Measurements from ENCODE around the gene AJAP1. TPM values are rescaled to one million over a fixed set of nuclear protein-coding genes. Genes with fewer than 3 reads are reported as not detected.

The AJAP1 gene
- total RNA-seq, 1 experiment from 2014 or later: not detected

DNA sequence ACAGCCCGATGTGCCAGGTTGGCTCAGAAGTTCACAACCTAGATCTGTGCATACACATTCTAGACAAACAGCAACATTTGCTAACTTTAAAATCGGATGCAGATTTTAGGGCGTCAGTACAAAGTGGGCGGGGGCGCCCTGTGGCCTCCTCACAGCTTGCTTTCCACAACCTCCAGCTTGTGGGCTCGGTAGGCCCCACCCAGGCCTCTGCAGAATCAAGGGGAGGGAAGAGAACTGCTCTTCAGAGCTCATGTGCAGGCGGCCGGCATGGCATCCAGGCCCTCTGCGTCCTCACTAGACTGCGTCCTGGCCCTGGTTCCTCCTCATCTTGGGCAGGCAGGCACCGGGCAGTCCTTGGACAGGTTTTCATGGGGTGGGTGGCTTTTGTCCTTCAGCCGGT, 59.3 kb downstream of the AJAP1 start:
- Histone ChIP-seq H3K4me2 (no peak overlapping the region), H3K4me3 (no peak overlapping the region), H3K27ac (no peak overlapping the region), H3F3A (ENCODE audit: insufficient read depth, low read depth) (no peaks in the 10 kb centered on the region), H3K36me3 (ENCODE audit: low read depth) (no peaks in the 10 kb centered on the region), H3K79me2 (ENCODE audit: low read depth) (no peaks in the 10 kb centered on the region), H3K9me3 (ENCODE audit: insufficient read depth, low read depth) (no peaks in the 10 kb centered on the region), H3K9me2 (ENCODE audit: insufficient read depth) (no peaks in the 10 kb centered on the region), H3K27me3 (ENCODE audit: insufficient read depth, low read depth) (peaks cover 26% of the 10 kb centered on the region), H2AFZ (no peak overlapping the region), H3K4me1 (replicated peaks; ENCODE audit: insufficient read depth) (no peaks in the 10 kb centered on the region), H4K20me1 (ENCODE audit: insufficient read depth) (no peaks in the 10 kb centered on the region)
- TF ChIP-seq EZH2 (IDR thresholded peaks at IDR 0.05; ENCODE audit: low read depth): no peak
- TF ChIP-seq, protein P1, sequence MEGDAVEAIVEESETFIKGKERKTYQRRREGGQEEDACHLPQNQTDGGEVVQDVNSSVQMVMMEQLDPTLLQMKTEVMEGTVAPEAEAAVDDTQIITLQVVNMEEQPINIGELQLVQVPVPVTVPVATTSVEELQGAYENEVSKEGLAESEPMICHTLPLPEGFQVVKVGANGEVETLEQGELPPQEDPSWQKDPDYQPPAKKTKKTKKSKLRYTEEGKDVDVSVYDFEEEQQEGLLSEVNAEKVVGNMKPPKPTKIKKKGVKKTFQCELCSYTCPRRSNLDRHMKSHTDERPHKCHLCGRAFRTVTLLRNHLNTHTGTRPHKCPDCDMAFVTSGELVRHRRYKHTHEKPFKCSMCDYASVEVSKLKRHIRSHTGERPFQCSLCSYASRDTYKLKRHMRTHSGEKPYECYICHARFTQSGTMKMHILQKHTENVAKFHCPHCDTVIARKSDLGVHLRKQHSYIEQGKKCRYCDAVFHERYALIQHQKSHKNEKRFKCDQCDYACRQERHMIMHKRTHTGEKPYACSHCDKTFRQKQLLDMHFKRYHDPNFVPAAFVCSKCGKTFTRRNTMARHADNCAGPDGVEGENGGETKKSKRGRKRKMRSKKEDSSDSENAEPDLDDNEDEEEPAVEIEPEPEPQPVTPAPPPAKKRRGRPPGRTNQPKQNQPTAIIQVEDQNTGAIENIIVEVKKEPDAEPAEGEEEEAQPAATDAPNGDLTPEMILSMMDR (conservative IDR thresholded peaks at IDR 0.05): no peak
- ChIA-PET CTCF (no interaction called here), POLR2A (ENCODE audit: unreplicated experiment) (no interaction called here)
- no TSS peak for BruUV-seq (replicated peaks)
- intact Hi-C loops (cut with micrococcal nuclease; ENCODE audit: unreplicated experiment): no loop called here
- DNase-seq: no peak

DNA sequence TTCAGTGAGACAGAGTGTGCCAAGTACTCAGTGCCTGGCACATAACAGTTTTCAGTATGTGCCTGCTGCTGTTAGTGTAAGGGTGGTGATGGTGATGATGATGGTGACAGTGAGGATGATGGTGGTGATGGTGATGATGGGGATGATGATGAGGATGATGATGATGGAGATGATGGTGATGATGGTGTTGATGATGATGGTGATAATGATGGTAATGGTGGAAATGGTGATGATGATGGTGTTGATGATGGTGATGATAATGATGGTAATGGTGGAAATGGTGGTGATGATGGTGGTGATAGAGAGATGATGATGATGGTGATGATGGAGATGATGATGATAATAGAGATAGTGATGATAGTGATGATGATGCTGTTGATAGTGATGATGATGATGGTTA, 62.0 kb downstream of the AJAP1 start:
- Histone ChIP-seq H2AFZ (no peak overlapping the region), H3K4me1 (replicated peaks; ENCODE audit: insufficient read depth) (no peaks in the 10 kb centered on the region), H3K4me3 (no peak overlapping the region), H3F3A (ENCODE audit: insufficient read depth, low read depth) (no peaks in the 10 kb centered on the region), H4K20me1 (ENCODE audit: insufficient read depth) (no peaks in the 10 kb centered on the region), H3K27me3 (ENCODE audit: insufficient read depth, low read depth) (peaks cover 21% of the 10 kb centered on the region; the same call in 1 of the 2 replicates), H3K36me3 (ENCODE audit: low read depth) (no peaks in the 10 kb centered on the region), H3K9me3 (ENCODE audit: insufficient read depth, low read depth) (no peaks in the 10 kb centered on the region), H3K9me2 (ENCODE audit: insufficient read depth) (no peaks in the 10 kb centered on the region), H3K27ac (no peak overlapping the region), H3K79me2 (ENCODE audit: low read depth) (no peaks in the 10 kb centered on the region), H3K4me2 (no peak overlapping the region)
- no TSS peak for BruUV-seq (replicated peaks)
- POLR2A ChIA-PET (ENCODE audit: unreplicated experiment): no interaction called here
- CTCF ChIA-PET: no interaction called here
- intact Hi-C loops (cut with micrococcal nuclease; ENCODE audit: unreplicated experiment): no loop called here
- TF ChIP-seq EZH2 (IDR thresholded peaks at IDR 0.05; ENCODE audit: low read depth): no peak
- TF ChIP-seq, protein P1 (conservative IDR thresholded peaks at IDR 0.05): no peak
- DNase-seq: no peak

DNA sequence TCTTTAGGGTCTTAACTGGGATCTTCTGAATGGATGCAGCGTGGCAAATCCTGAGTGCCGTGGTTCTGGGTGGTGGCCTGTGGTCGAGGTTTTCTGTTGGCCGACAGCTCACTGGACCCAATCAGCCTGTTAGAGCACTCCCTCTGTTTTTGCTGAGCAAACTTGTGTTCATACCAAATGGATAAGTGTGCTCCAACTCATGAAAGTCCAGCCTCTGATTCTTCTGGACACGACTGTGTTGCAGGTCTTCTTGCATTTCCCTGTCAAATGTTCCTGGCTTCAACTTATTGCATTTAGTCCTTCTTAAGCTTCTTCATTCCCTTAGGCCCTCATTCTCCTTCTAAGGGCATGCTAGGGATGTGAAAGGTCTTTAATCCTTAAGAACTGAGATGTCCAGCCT, 63.7 kb downstream of the AJAP1 start:
- Histone ChIP-seq H3K27me3 (ENCODE audit: insufficient read depth, low read depth) (peaks cover 26% of the 10 kb centered on the region; the same call in 1 of the 2 replicates), H3K9me3 (ENCODE audit: insufficient read depth, low read depth) (no peaks in the 10 kb centered on the region), H3F3A (ENCODE audit: insufficient read depth, low read depth) (no peaks in the 10 kb centered on the region), H4K20me1 (ENCODE audit: insufficient read depth) (no peaks in the 10 kb centered on the region), H3K79me2 (ENCODE audit: low read depth) (no peaks in the 10 kb centered on the region), H3K4me3 (no peak overlapping the region), H3K4me1 (replicated peaks; ENCODE audit: insufficient read depth) (no peaks in the 10 kb centered on the region), H2AFZ (no peak overlapping the region), H3K27ac (no peak overlapping the region), H3K36me3 (ENCODE audit: low read depth) (no peaks in the 10 kb centered on the region), H3K4me2 (no peak overlapping the region), H3K9me2 (ENCODE audit: insufficient read depth) (no peaks in the 10 kb centered on the region)
- TF ChIP-seq EZH2 (IDR thresholded peaks at IDR 0.05; ENCODE audit: low read depth): no peak
- TF ChIP-seq, protein P1 (conservative IDR thresholded peaks at IDR 0.05): no peak
- no peak for DNase-seq
- no TSS peak for BruUV-seq (replicated peaks)
- intact Hi-C loops (cut with micrococcal nuclease; ENCODE audit: unreplicated experiment): no loop called here
- CTCF ChIA-PET: no interaction called here
- POLR2A ChIA-PET (ENCODE audit: unreplicated experiment): no interaction called here
